Stimulated activated CD8-positive, alpha-beta memory T cell treated with anti-CD3 and anti-CD28 coated beads, Interleukin-4, amount 100 ng/mL, for 4 hours (primary cell): ENCODE results near the gene HEATR9.

Source experiments
- DNase-seq, 2 donors: peaks; one replicate each; pipeline ENCODE4 v3.0.0-alpha.2; 2020; ENCODE audit warnings: low read depth in 2 of 2, low spot score in 1 of 2

HEATR9 gene

GRCh38 chr17:35866341-35866950, 2.2 kb downstream of the HEATR9 start:
- DNase-seq: no peak

- DNase-seq: no peak
These were observed 3.0 kb downstream of the HEATR9 start for GRCh38 chr17:35865412-35866340.

- no peak for DNase-seq
These were observed 3.8 kb downstream of the HEATR9 start for GRCh38 chr17:35864853-35865252.

DNA sequence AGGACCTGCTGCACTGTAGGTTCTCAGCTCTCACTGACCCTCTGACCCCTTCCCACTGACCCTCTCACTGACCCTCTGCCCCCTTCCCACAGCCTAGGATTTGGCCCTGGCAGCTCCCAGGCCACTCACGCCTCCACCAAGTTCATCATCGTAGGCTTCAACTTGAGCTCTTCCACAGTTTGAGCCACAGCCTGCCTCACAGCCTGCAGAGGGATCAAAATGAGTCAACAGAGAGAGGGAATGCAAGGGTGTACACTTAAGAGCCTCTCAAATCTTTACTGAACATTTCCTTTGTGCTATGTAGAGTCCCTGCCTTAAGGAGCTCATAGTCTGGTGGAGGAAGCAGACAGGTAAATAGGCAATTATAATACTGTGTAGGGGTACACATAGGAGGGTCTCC, 12.1 kb downstream of the HEATR9 start:
- no peak for DNase-seq

DNA sequence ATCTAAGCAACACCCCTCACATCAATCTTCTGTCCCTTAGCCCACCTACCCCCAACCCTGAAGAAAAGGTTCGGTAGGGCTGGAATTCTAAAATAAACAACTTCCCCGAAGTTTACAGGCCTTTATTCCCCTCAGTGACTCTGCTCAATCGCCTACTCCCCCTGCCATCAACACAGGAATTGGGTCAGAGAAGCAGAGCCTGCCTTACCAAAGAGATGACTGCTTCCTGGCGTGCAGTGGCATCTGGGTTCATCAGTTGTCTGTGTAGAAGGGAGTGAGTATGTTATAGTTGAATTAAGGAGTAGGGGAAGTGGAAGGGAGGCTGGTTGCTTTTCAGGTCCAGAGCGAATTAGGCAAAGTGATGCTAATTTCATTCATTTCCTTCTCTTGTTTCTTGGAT, 12.7 kb downstream of the HEATR9 start:
- DNase-seq: no peak

DNA sequence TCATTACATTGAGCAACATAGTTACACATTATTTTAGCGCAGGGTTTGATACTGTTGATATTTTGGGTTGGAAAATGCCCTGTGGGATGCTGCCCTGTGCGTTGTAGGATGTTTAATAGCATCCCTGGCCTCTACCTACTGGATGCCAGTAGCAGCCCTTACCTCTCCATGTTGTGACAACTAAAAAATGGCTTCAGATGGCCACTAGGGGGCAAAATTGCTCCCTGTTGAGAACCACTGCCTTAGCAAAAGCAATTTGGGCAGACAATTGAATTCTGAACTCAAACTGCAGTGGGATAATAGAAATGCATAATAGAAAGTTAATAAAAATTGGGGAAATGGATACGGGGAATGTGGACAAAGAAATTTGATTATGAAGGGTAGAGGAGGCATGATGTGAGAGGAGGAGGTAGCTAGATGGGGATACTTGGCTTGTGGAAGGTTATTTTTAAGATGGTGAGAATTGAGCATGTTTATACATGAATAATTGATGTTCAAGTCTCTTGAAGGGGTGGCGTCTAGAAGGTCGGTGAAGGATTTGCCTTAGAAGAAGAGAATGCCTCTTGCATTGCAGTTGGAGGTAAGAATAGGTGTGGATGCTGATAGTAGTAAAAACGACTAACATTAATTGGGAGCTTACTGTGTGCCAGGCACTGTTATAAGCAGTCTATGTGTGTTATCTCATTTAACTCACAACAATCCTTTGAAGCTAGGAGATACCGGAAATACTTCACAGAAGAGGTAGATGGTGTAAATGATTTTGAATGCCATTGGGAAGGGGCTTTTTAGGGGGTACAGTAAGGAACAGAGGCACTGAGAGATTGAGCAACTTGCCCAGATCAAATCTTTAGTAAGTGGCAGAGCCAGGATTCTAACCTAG, 19.0 kb downstream of the HEATR9 start:
- peak; percentile 23 to 43 for DNase-seq

DNA sequence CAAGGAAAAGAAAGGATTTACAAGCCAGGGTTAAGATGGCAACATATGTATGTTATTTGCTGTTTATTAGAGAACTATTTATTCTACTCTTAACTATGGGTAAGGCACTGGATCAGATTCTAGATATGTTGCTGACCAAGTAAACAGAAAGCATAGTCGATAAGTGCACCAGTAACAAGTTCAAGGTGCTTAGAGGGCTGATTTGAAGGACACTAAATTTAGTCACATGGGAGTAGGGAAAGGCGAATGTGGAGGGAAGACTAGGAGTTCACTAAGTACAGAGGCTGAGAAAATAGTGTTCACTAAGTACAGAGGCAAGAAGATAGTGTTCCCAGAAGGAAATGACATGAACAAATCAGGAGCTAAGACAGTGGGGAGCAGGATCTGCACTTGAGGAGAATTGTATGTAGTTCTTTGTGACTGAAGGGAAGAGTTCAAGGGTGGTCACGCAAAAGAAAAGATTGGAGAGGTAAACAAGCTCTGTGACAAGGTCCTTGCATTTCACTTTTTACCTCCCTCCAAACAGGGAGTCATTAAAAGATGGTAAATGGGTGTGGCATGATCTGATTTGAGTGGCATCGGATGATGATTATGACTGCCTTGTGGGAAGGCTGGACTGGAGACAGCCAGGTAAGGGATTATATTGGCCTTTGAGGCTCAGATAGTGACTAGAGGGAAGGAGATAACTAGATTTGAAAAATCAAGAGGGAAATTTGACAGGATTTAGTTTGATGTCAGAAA, 20.9 kb downstream of the HEATR9 start:
- DNase-seq: no peak

GRCh38 chr17:35847006-35847405, 21.7 kb downstream of the HEATR9 start:
- DNase-seq: no peak

DNA sequence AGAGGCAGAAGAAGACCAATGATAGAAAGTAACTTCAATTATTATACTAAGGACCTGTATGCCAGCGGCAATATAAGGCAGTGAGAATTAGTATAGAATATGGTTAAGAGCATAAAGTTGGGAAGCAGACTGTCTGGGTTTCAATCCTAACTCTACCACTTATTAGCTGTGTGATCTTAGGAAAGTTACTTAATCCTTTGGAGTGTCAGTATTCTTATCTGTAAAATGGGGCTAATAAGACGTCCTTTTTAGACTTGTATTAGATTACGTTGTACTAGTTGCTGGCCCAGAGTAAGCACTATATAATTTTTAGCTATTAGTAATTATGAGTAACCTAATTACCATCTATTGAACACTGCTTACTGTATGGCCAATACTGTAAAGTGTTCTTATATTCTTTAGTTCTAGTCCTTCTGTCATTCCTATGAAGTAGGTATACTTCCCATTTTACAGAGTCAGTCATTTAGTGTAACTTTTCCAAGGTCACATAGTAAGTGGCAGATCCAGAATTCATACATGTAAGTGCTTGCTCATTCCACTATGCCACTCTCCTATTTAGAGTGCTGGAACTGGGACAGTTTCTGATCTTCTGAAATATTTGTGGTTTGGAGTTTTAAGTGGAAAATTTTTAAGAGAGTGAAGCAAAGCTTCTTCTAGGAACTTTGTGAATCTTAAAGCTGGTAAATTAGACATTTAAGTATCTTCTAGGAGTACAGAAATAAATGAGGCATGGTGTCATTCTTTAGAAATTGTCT, 22.5 kb downstream of the HEATR9 start:
- DNase-seq: no peak

DNA sequence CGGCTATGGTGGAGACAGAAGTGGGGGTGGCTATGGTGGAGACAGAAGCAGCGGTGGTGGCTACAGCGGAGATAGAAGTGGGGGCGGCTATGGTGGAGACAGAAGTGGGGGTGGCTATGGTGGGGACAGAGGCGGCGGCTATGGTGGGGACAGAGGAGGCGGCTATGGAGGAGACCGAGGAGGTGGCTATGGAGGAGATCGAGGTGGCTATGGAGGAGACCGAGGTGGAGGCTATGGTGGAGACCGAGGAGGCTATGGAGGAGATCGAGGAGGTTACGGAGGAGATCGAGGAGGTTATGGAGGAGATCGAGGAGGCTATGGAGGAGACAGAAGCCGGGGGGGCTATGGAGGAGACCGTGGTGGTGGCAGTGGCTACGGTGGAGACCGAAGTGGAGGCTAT, 24.1 kb downstream of the HEATR9 start:
- no peak for DNase-seq

DNA sequence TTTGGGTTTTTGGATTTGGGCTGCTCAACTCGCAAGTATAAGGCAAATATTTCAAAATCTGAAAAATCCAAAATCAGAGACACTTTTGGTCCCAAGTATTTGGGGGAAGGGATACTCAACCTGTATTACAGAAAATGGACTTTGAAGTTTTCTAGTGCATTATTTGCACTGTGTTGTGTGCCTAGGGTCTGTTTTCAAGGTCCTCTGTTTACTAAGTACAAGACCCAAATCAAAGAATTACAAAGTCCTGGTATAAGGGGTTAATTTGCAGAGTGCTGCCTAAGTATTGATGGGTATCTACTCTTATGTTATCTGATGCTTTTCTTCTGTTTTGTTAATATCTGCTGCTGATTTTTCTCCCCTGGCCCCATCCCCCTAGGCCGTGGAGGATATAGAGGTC, 25.0 kb downstream of the HEATR9 start:
- no peak for DNase-seq

DNA sequence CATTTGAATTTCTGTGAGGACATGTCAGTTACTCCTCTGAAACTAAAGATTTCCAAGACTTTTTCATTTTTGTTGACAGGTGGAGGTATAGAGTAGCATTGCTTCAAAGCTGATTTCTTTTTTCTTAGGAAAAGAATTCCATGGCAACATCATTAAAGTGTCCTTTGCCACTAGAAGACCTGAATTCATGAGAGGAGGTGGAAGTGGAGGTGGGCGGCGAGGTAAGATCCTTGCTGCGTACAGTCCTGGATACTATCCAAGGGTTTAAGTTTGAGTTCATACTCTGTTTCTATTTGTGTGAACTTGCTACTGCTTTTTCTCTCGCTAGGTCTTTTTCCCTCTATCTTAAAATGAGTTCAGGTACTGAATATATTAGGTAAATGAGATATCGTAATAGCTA, 26.5 kb downstream of the HEATR9 start:
- no peak for DNase-seq

DNA sequence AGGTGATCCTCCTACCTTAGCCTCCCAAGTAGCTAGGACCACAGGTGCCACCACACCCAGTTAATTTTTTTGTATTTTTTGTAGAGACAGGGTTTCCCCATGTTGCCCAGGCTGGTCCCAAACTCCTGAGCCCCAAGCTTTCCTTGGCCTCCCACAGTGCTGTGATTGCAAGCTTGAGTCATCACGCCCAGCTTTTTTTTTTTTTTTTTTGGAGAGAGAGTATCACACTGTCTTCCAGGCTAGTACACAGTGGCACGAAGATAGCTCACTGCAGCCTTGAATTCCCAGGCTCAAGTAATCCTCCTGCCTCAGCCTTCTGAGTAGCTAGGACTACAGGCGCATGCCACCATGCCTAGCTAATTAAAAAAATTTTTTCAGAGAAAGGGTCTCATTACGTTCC, 27.2 kb downstream of the HEATR9 start:
- no peak for DNase-seq

DNA sequence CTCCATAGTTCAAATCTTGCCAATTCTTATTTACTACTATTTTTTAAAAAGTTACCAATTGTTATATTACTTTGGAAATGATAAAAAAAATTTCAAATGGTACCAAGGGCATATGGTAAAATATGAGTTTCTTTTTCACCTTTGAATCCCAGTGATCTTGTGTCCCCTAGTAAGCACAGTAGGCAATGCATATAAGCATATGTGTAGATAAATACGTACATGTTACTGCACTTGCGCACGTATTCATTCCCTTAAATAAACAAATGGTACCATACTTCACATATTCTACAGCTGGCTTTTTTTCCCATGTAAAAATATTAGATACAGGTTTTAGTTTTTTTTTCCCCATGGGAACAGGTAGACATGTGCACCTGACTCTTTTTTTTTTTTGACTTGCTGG, 27.6 kb downstream of the HEATR9 start:
- DNase-seq: no peak

- DNase-seq: no peak
These were observed 43.5 kb downstream of the HEATR9 start for GRCh38 chr17:35825206-35825605.

GRCh38 chr17:35821308-35821707, 47.4 kb downstream of the HEATR9 start:
- no peak for DNase-seq

DNA sequence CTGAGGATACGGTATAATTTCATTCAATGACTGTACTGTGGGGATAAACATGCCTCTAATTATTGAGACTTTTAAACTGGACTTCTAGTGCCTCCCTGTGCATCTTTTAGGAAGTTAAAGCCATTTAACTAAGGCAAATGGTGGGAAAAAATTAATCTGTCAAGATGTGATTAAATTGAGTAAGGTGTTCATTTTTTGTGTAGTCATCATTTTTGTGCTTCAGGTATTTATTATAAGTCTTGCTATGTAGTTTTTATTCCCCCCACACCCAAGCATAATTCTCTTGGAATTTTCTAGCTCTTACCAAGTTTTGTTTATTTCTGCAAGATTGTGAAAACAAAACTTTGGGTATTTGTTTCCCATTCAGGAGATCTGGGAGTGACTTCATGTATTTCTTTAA, 49.2 kb downstream of the HEATR9 start:
- DNase-seq: no peak

DNA sequence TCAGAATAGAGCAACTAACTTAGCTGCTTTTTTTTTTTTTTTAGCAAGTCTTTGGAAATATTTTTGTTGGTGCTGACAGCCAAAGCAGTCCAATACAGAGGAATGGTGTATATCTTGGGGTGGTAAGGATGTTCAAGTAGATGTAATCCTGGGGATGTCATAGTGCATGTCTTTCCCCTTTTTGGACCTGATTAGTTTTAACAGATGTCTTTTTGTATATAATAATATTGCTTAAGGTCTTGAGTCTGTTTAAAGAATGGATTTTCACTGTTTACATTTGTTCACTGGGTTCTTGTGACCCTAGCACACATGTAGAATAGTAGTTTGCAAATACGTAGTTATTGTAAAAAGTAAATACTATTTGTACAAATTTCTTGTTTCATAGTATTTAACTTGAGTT, 51.5 kb downstream of the HEATR9 start:
- no peak for DNase-seq

DNA sequence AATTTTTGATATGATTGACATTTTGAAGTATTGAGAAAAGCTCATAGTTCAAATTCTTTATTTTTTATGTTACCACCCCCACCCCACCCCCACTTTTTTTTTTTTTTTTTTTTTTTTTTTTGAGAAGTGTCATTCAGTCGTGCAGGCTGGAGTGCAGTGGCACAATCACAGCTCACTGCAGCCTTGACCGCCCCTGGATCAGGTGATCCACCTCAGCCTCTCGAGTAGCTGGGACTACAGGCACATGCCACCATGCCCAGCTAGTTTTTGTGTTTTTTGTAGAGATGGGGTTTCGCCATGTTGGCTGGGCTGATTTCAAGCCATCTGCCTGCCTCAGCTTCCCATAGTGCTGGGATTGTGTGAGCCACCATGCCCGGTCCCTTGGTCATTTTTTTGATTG, 52.0 kb downstream of the HEATR9 start:
- no peak for DNase-seq

- no peak for DNase-seq
These were observed 56.2 kb downstream of the HEATR9 start for GRCh38 chr17:35812456-35812855.
